ENCODE data around the gene LYST.

The LYST gene

GRCh38 chr1:235821361-235821981, 45.2 kb downstream of the LYST start:
- no peak for TF ChIP-seq CTCF (IDR thresholded peaks at IDR 0.05)

DNA sequence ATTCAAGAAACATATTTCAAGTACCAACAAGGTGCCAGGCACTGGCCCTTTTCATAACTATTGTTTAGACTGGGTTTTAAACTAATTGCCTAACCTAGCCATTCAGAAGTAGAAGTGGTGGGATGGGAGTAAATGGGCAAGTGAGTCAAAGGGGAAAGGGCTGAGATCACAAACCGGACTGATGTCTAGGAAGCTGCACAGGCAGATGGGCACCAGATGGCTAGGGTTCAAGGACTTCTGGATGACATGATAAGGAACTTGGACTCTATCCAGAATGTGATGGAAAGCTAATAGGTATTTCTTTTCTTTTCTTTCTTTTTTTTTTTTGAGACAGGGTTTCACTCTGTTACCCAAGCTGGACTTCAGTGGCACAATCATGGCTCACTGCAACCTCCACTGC, 46.6 kb downstream of the LYST start:
- no peak for TF ChIP-seq CTCF (IDR thresholded peaks at IDR 0.05)

DNA sequence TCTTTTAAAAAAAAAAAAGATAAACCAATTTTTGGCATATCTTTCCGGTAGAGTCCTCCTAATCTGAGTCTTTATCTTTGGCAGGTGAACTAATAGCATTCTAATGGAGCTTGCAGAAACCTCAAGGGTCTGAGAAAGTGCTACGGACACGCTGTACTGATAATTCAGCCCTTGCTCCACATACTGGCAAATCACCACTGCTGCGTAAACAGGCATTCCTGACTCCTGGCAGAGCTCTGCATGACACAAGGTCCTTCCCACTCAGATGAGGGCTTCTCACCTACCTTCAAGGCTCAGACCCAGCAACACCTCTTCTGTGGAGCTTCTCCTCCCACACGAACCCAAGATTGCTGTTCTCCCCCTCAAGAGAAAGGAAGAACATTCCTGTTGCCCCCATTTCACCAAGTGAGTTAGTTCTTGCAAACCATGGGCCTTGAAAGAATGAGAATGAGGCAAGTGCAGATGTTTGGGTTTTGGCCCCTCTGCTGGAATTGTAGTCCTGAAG, 48.0 kb downstream of the LYST start:
- TF ChIP-seq CTCF (IDR thresholded peaks at IDR 0.05): no peak

- TF ChIP-seq CTCF (IDR thresholded peaks at IDR 0.05): no peak
These were observed 49.5 kb downstream of the LYST start for GRCh38 chr1:235817101-235817728.

DNA sequence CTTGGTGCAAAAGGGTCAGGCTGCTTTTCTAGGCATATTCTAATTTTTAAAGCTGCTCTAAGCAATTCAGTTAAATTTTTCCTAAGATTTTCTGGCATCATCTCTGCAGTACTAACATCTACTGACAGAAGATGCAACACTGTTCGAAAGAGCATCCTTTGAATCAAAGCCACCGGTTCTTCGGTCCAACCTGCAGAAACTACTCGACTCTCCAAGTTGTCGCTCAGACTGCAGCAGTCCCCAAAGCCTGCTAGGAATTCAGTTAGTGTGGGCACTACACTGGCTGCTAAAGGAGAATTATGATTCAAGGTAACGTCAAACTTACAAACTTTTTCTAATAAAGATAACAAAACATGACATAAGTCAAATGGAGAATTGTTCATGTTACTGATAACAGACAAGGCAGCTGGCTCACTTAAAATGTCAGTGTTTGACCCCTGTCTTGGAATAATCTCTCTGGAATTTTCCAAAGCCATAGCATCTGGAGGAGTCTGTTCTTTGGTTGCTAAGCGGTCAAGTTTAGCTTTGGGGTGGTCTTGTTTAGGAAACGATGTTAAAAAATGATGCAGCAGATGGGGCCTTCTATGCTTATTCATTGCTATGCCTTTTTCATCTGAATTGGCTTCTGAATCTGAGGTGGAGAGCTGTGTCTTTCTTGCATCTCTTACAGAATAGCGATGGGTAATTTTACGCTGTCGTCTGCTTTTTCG, 56.9 kb downstream of the LYST start:
- TF ChIP-seq CTCF (IDR thresholded peaks at IDR 0.05): no peak

DNA sequence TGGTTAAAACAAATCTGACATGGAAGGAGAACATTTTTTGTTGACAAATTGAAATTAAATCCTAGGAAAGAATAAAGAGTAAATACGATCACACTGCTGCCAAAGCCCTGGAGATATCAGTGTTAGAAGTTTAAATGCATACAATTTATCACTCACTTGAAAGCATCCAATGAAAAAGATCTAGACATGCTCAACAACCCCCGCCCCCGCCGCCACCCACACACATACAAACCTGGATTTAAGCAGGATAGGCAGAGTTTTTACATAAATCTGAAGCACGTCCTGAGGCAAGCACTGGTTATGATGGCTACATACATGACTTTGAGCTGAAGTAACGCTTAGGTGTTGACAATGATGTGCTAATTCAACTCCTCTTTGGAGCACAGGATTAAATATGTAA, 58.5 kb downstream of the LYST start:
- no peak for TF ChIP-seq CTCF (IDR thresholded peaks at IDR 0.05)

- TF ChIP-seq CTCF (IDR thresholded peaks at IDR 0.05): no peak
These were observed 60.6 kb downstream of the LYST start for GRCh38 chr1:235806123-235806522.
